HCT116 (cell line): Measurements from ENCODE around the gene MDFI.

Source experiments
- EZH2 ChIP-seq: fragments of 200-600 bp; sonication (generic); IDR thresholded peaks from 2 replicates; pipeline ENCODE4 v1.6.1; 2017; ENCODE audit warnings: antibody characterized with exemption, mixed run types
- POLR2AphosphoS5 ChIP-seq: IDR thresholded peaks from 2 replicates; pipeline ENCODE4 v1.6.1; 2011; ENCODE audit warnings: mild to moderate bottlenecking, low read depth, low read length, moderate library complexity
- TF ChIP-seq, protein P1 (sequence below), 3 experiments: fragments of 200-600 bp in 1 of 3; sonication (generic) in 1 of 3; IDR thresholded peaks in 2 of 3; conservative IDR thresholded peaks in 1 of 3; 2 replicates each; pipeline ENCODE4 v1.5.1; 2012 to 2017; ENCODE audit warnings: low read depth in 2 of 3, low read length in 2 of 3, antibody characterized with exemption in 1 of 3, borderline replicate concordance in 1 of 3, control low read depth in 1 of 3, mild to moderate bottlenecking in 1 of 3, mixed read lengths in 1 of 3, mixed run types in 1 of 3, moderate library complexity in 1 of 3; ENCODE audit not compliant: insufficient read depth in 1 of 3

DNA sequence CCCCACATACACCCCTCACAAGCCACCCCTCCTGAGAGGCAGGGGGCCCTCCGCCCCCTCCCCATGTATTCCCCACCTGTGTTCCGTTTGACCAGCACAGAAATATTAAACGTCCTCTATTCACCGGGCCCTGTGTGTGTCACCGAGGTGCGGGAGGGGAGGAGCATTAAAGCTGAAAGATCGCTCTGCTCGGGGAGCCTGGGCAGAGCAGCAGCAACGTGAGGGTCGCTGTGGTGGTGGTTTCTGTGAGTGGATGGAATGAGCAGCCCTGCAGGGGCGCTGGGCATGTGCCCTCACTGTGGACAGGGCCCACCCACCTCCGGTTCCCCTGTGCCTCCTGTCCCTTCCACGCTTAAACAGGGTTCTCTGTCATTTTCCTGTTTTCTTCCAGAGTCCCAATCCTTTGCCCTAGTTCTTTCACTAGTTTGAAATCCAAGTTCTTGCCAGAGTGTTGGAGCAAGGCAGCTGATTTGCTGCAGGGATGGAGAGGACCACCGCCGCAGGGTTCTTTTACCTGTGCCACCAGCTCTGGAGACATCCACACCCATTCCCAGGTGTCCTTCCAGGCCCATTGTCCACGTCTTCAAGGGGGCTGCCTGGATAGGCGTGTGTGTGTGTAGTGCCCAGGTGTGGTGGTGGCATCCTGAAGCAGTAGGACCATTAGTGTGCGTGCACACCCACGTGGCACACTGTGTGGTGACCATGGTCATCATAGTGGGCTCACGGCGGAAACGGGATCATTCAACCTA lies 37.6 kb upstream of the MDFI start:
- TF ChIP-seq POLR2AphosphoS5 (no peak), EZH2 (no peak)
- TF ChIP-seq, protein P1, sequence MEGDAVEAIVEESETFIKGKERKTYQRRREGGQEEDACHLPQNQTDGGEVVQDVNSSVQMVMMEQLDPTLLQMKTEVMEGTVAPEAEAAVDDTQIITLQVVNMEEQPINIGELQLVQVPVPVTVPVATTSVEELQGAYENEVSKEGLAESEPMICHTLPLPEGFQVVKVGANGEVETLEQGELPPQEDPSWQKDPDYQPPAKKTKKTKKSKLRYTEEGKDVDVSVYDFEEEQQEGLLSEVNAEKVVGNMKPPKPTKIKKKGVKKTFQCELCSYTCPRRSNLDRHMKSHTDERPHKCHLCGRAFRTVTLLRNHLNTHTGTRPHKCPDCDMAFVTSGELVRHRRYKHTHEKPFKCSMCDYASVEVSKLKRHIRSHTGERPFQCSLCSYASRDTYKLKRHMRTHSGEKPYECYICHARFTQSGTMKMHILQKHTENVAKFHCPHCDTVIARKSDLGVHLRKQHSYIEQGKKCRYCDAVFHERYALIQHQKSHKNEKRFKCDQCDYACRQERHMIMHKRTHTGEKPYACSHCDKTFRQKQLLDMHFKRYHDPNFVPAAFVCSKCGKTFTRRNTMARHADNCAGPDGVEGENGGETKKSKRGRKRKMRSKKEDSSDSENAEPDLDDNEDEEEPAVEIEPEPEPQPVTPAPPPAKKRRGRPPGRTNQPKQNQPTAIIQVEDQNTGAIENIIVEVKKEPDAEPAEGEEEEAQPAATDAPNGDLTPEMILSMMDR (IDR thresholded peaks at IDR 0.05 in 2 of 3, conservative IDR thresholded peaks at IDR 0.05 in 1 of 3; ENCODE audit: borderline replicate concordance in 1 of 3, insufficient read depth in 1 of 3, low read depth in 2 of 3, low read length in 2 of 3) = no peak
